SK-N-SH (cell line): ENCODE data around the gene SLCO4A1. TPM values are rescaled to one million over a fixed set of nuclear protein-coding genes. Genes with fewer than 3 reads are reported as not detected.

Experiments used
- CTCF ChIA-PET: fragments of 300-600, 350-600 bp; formaldehyde crosslinking; extraction: SDS; loops from one replicate; lab custom pipeline; 2021; lab: Yijun Ruan, JAX
- POLR2A ChIA-PET: fragments of 350-600 bp; sonication (Branson Sonifier 250); formaldehyde crosslinking; extraction: SDS; loops from one replicate; lab custom pipeline; 2020; ENCODE audit warnings: antibody characterized with exemption, inconsistent platforms; lab: Yijun Ruan, JAX
- DNase-seq: peaks from one replicate; pipeline ENCODE4 v3.0.0; 2012
- H2AFZ ChIP-seq: fragments of 200-600 bp; sonication (generic); 2 replicates; pipeline ENCODE4 v1.8.1; 2016; ENCODE audit warnings: antibody characterized with exemption, mild to moderate bottlenecking, low read depth
- H3F3A ChIP-seq: fragments of 200-600 bp; sonication (generic); replicated peaks from 2 replicates; pipeline ENCODE3; 2016; ENCODE audit warnings: antibody characterized with exemption, mild to moderate bottlenecking; ENCODE audit not compliant: insufficient read depth
- H3K27ac ChIP-seq, 2 experiments: fragments of 200-500 bp in 1 of 2; fragments of 200-600 bp in 1 of 2; sonication (Bioruptor generic) in 1 of 2; sonication (generic), shearing (Covaris generic) in 1 of 2; 2 replicates each; pipeline versions ENCODE4 v1.5.1 to v1.6.1; 2014 to 2016; ENCODE audit warnings: low read depth in 2 of 2, inconsistent platforms in 1 of 2, low read length in 1 of 2, mild to moderate bottlenecking in 1 of 2, mixed read lengths in 1 of 2
- H3K27me3 ChIP-seq: fragments of 200-600 bp; sonication (generic), shearing (Covaris generic); 2 replicates; pipeline ENCODE4 v1.6.1; 2016; ENCODE audit warnings: mixed run types; ENCODE audit not compliant: insufficient read depth
- H3K36me3 ChIP-seq, 2 experiments: fragments of 200-500 bp in 1 of 2; fragments of 200-600 bp in 1 of 2; sonication (Bioruptor generic) in 1 of 2; sonication (generic) in 1 of 2; replicated peaks in 1 of 2; 2 replicates each; pipeline versions ENCODE3 to v1.5.1; 2014 to 2016; ENCODE audit warnings: low read length in 1 of 2, mild to moderate bottlenecking in 1 of 2; ENCODE audit not compliant: insufficient read depth in 2 of 2, control insufficient read depth in 1 of 2
- H3K4me1 ChIP-seq, 2 experiments: fragments of 200-500 bp in 1 of 2; fragments of 200-600 bp in 1 of 2; sonication (Bioruptor generic) in 1 of 2; sonication (generic), shearing (Covaris generic) in 1 of 2; 2 replicates each; pipeline versions ENCODE4 v1.5.1 to v1.6.1; 2014 to 2016; ENCODE audit warnings: low read depth in 1 of 2, low read length in 1 of 2, mixed run types in 1 of 2; ENCODE audit not compliant: insufficient read depth in 2 of 2, control insufficient read depth in 1 of 2
- H3K4me2 ChIP-seq: fragments of 200-600 bp; sonication (generic), shearing (Covaris generic); 2 replicates; pipeline ENCODE4 v1.6.1; 2017; ENCODE audit warnings: mixed run types
- H3K4me3 ChIP-seq, 2 experiments: fragments of 200-500 bp in 1 of 2; fragments of 200-600 bp in 1 of 2; sonication (Bioruptor generic) in 1 of 2; sonication (generic), shearing (Covaris generic) in 1 of 2; 2 replicates each; pipeline versions ENCODE4 v1.5.1 to v1.8.1; 2014 to 2016; ENCODE audit warnings: low read depth in 2 of 2, inconsistent platforms in 1 of 2, low read length in 1 of 2, mild to moderate bottlenecking in 1 of 2, mixed read lengths in 1 of 2, moderate library complexity in 1 of 2
- H3K79me2 ChIP-seq: fragments of 200-600 bp; sonication (generic); 2 replicates; pipeline ENCODE4 v1.8.1; 2017; ENCODE audit warnings: mild to moderate bottlenecking; ENCODE audit not compliant: insufficient read depth
- H3K9ac ChIP-seq: fragments of 200-600 bp; sonication (generic); 2 replicates; pipeline ENCODE4 v1.6.1; 2017; ENCODE audit warnings: mixed run types
- H3K9me2 ChIP-seq: fragments of 200-600 bp; sonication (generic); 2 replicates; pipeline ENCODE4 v1.6.1; 2017; ENCODE audit warnings: mixed run types
- H3K9me3 ChIP-seq: fragments of 200-600 bp; sonication (generic); 2 replicates; pipeline ENCODE4 v1.6.1; 2017; ENCODE audit warnings: mixed run types, mild to moderate bottlenecking, moderate library complexity
- H4K20me1 ChIP-seq: fragments of 200-600 bp; sonication (generic); 2 replicates; pipeline ENCODE4 v1.6.1; 2017; ENCODE audit warnings: mild to moderate bottlenecking, mixed run types; ENCODE audit not compliant: insufficient read depth
- ELF1 ChIP-seq: IDR thresholded peaks from 2 replicates; pipeline ENCODE4 v1.4.0; 2012
- FOSL2 ChIP-seq: IDR thresholded peaks from 2 replicates; pipeline ENCODE4 v1.4.0; 2012; ENCODE audit warnings: low read depth, mild to moderate bottlenecking, moderate library complexity, borderline replicate concordance
- GABPA ChIP-seq: IDR thresholded peaks from 2 replicates; pipeline ENCODE4 v1.4.0; 2012; ENCODE audit warnings: low read depth, mild to moderate bottlenecking
- JUND ChIP-seq: IDR thresholded peaks from 2 replicates; pipeline ENCODE4 v1.4.0; 2012
- MEF2A ChIP-seq: IDR thresholded peaks from 2 replicates; pipeline ENCODE4 v1.4.0; 2012; ENCODE audit warnings: low read depth, borderline replicate concordance
- NRF1 ChIP-seq: IDR thresholded peaks from 2 replicates; pipeline ENCODE4 v1.6.1; 2012; ENCODE audit warnings: low read depth, mild to moderate bottlenecking, low read length
- TAF1 ChIP-seq: IDR thresholded peaks from 2 replicates; pipeline ENCODE4 v1.6.1; 2012; ENCODE audit warnings: low read depth, mild to moderate bottlenecking, low read length, moderate library complexity, borderline replicate concordance
- YY1 ChIP-seq: IDR thresholded peaks from 2 replicates; pipeline ENCODE4 v1.4.0; 2012; ENCODE audit warnings: low read depth, mild to moderate bottlenecking
- WGBS: methylation state at CpG from one replicate; pipeline ENCODE4 v1.1.6; 2017; ENCODE audit warnings: low lambda C conversion rate; 5-methylcytosine and 5-hydroxymethylcytosine counted together
- polyA plus RNA-seq, 3 experiments: library from polyadenylated mRNA; depleted of rRNA; stranded (reverse); fragments of >200 nt; gene quantifications; 2 replicates each; pipeline ENCODE4 v1.2.3, GENCODE V29; 2012
- TF ChIP-seq, protein P1 (sequence below): IDR thresholded peaks from 2 replicates; pipeline ENCODE4 v1.4.0; 2012; ENCODE audit warnings: low read depth, borderline replicate concordance
- TF ChIP-seq, protein P2 (sequence below): fragments of 150-350 bp; IDR thresholded peaks from 2 replicates; pipeline ENCODE4 v1.6.1; 2016; ENCODE audit warnings: mild to moderate bottlenecking, low read depth, low read length
- TF ChIP-seq, protein P3 (sequence below): IDR thresholded peaks from 2 replicates; pipeline ENCODE4 v1.6.1; 2012; ENCODE audit warnings: mild to moderate bottlenecking, low read depth, low read length, moderate library complexity
- TF ChIP-seq, protein P4 (sequence below): IDR thresholded peaks from 2 replicates; pipeline ENCODE4 v1.4.0; 2012; ENCODE audit warnings: low read depth, borderline replicate concordance
- TF ChIP-seq, protein P5 (sequence below): fragments of 200-600 bp; sonication (generic); IDR thresholded peaks from 2 replicates; pipeline ENCODE4 v1.6.1; 2017; ENCODE audit warnings: antibody characterized with exemption, mild to moderate bottlenecking, moderate library complexity

SLCO4A1 gene
- polyA plus RNA-seq, 1 of the 3 experiments (the other 2 are of a cell fraction), result 0.33 TPM

DNA sequence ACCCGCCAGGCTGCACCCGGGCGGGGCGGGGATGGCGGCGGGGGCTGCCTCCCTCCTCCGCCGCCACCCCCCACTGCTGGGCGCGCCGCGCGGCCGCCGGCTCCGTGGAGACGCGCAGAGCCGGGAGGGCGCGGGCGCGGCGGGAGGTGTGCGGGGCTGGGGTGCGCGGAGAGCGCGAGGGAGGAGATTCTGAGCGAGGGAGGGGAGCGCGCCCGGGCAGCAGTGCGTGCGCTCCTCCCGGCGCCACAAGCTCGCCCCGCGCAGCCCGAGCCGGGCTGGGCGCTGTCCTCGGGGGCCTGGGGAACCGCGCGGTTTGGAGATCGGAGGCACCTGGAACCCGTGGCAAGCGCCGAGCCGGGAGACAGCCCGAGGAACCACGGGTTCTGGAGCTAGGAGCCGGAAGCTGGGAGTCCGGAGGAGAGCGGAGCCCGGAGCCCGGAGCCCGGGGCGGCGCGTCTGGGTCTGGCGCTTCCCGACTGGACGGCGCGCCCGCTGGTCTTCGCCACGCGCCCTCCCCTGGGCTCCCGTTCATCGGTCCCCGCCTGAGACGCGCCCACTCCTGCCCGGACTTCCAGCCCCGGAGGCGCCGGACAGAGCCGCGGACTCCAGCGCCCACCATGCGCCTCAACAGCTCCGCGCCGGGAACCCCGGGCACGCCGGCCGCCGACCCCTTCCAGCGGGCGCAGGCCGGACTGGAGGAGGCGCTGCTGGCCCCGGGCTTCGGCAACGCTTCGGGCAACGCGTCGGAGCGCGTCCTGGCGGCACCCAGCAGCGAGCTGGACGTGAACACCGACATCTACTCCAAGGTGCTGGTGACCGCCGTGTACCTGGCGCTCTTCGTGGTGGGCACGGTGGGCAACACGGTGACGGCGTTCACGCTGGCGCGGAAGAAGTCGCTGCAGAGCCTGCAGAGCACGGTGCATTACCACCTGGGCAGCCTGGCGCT lies 66.6 kb downstream of the SLCO4A1 start, which contains the start of gene NTSR1:
NTSR1 (plus strand) TSS at position 246 of the 946 bp plus-strand sequence; CDS start at position 618, 372 bp downstream.
- under 1% methylated on average over 16 of the region's 124 CpGs for WGBS
- Histone ChIP-seq H2AFZ (no peak within 1 kb of the TSS), H3K4me2 (peak within 1 kb of the TSS; percentile 60; the same call in 1 of the 2 replicates), H4K20me1 (no peaks in the 10 kb centered on the region), H3K9me3 (no peaks in the 10 kb centered on the region), H3K9me2 (no peaks in the 10 kb centered on the region), H3K79me2 (no peaks in the 10 kb centered on the region), H3K4me1 (peaks cover 14 to 26% of the 10 kb centered on the region in 2 experiments; a peak in 3 of 4 replicates), H3K27ac (no peak within 1 kb of the TSS), H3K27me3 (peaks cover 30% of the 10 kb centered on the region), H3K9ac (no peak within 1 kb of the TSS), H3F3A (peaks cover 11% of the 10 kb centered on the region), H3K4me3 (peak within 1 kb of the TSS; percentile 19 to 26; a peak in 2 of 4 replicates), H3K36me3 (no peaks in the 10 kb centered on the region)
- POLR2A ChIA-PET, result interaction anchor here (0.6 kb wide), 1 partner anchor 45 kb away, joined by 3 read pairs; no protein-coding TSS in a partner anchor
- no peak for DNase-seq
- CTCF ChIA-PET, result interaction anchor here (0.6 to 1.7 kb wide), 4 partner anchors 10 to 209 kb away, joined by 3 to 10 read pairs (median 3); no protein-coding TSS in a partner anchor
- TF ChIP-seq, protein P1, sequence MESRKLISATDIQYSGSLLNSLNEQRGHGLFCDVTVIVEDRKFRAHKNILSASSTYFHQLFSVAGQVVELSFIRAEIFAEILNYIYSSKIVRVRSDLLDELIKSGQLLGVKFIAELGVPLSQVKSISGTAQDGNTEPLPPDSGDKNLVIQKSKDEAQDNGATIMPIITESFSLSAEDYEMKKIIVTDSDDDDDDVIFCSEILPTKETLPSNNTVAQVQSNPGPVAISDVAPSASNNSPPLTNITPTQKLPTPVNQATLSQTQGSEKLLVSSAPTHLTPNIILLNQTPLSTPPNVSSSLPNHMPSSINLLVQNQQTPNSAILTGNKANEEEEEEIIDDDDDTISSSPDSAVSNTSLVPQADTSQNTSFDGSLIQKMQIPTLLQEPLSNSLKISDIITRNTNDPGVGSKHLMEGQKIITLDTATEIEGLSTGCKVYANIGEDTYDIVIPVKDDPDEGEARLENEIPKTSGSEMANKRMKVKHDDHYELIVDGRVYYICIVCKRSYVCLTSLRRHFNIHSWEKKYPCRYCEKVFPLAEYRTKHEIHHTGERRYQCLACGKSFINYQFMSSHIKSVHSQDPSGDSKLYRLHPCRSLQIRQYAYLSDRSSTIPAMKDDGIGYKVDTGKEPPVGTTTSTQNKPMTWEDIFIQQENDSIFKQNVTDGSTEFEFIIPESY, result no peak
- TF ChIP-seq JUND, result no peak
- no peak for TF ChIP-seq TAF1
- no peak for TF ChIP-seq NRF1
- no peak for TF ChIP-seq YY1

DNA sequence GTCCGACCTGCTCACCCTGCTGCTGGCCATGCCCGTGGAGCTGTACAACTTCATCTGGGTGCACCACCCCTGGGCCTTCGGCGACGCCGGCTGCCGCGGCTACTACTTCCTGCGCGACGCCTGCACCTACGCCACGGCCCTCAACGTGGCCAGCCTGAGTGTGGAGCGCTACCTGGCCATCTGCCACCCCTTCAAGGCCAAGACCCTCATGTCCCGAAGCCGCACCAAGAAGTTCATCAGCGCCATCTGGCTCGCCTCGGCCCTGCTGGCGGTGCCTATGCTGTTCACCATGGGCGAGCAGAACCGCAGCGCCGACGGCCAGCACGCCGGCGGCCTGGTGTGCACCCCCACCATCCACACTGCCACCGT lies 67.2 kb downstream of the SLCO4A1 start:
- peaks cover 5% of the 10 kb centered on the region for H3F3A ChIP-seq
- no peaks in the 10 kb centered on the region for H3K9me3 ChIP-seq
- H3K4me1 ChIP-seq, result peaks cover 8 to 19% of the 10 kb centered on the region in 2 experiments; a peak in 3 of 4 replicates
- peak overlapping the region; percentile 60; the same call in 1 of the 2 replicates for H3K4me2 ChIP-seq
- H2AFZ ChIP-seq, result no peak overlapping the region
- DNase-seq, result no peak
- H3K9ac ChIP-seq, result no peak overlapping the region
- peak overlapping the region in 1 of 2 experiments; percentile 10; a peak in 2 of 4 replicates for H3K4me3 ChIP-seq
- no peaks in the 10 kb centered on the region for H3K36me3 ChIP-seq
- H3K27me3 ChIP-seq, result peaks cover 30% of the 10 kb centered on the region
- ChIA-PET CTCF (interaction anchor here (0.8 to 1.7 kb wide), 2 partner anchors 8 to 82 kb away, joined by 4 to 10 read pairs; no protein-coding TSS in a partner anchor), POLR2A (no interaction called here)
- WGBS, result 12% methylated on average over 5 of the region's 30 CpGs
- TF ChIP-seq, protein P2, sequence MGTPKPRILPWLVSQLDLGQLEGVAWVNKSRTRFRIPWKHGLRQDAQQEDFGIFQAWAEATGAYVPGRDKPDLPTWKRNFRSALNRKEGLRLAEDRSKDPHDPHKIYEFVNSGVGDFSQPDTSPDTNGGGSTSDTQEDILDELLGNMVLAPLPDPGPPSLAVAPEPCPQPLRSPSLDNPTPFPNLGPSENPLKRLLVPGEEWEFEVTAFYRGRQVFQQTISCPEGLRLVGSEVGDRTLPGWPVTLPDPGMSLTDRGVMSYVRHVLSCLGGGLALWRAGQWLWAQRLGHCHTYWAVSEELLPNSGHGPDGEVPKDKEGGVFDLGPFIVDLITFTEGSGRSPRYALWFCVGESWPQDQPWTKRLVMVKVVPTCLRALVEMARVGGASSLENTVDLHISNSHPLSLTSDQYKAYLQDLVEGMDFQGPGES, result no peak
- no peak for TF ChIP-seq ELF1
- TF ChIP-seq, protein P3, sequence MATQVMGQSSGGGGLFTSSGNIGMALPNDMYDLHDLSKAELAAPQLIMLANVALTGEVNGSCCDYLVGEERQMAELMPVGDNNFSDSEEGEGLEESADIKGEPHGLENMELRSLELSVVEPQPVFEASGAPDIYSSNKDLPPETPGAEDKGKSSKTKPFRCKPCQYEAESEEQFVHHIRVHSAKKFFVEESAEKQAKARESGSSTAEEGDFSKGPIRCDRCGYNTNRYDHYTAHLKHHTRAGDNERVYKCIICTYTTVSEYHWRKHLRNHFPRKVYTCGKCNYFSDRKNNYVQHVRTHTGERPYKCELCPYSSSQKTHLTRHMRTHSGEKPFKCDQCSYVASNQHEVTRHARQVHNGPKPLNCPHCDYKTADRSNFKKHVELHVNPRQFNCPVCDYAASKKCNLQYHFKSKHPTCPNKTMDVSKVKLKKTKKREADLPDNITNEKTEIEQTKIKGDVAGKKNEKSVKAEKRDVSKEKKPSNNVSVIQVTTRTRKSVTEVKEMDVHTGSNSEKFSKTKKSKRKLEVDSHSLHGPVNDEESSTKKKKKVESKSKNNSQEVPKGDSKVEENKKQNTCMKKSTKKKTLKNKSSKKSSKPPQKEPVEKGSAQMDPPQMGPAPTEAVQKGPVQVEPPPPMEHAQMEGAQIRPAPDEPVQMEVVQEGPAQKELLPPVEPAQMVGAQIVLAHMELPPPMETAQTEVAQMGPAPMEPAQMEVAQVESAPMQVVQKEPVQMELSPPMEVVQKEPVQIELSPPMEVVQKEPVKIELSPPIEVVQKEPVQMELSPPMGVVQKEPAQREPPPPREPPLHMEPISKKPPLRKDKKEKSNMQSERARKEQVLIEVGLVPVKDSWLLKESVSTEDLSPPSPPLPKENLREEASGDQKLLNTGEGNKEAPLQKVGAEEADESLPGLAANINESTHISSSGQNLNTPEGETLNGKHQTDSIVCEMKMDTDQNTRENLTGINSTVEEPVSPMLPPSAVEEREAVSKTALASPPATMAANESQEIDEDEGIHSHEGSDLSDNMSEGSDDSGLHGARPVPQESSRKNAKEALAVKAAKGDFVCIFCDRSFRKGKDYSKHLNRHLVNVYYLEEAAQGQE, result no peak
- TF ChIP-seq, protein P4, sequence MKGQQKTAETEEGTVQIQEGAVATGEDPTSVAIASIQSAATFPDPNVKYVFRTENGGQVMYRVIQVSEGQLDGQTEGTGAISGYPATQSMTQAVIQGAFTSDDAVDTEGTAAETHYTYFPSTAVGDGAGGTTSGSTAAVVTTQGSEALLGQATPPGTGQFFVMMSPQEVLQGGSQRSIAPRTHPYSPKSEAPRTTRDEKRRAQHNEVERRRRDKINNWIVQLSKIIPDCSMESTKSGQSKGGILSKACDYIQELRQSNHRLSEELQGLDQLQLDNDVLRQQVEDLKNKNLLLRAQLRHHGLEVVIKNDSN, result no peak
- TF ChIP-seq GABPA, result no peak
- no peak for TF ChIP-seq MEF2A
- TF ChIP-seq, protein P5, sequence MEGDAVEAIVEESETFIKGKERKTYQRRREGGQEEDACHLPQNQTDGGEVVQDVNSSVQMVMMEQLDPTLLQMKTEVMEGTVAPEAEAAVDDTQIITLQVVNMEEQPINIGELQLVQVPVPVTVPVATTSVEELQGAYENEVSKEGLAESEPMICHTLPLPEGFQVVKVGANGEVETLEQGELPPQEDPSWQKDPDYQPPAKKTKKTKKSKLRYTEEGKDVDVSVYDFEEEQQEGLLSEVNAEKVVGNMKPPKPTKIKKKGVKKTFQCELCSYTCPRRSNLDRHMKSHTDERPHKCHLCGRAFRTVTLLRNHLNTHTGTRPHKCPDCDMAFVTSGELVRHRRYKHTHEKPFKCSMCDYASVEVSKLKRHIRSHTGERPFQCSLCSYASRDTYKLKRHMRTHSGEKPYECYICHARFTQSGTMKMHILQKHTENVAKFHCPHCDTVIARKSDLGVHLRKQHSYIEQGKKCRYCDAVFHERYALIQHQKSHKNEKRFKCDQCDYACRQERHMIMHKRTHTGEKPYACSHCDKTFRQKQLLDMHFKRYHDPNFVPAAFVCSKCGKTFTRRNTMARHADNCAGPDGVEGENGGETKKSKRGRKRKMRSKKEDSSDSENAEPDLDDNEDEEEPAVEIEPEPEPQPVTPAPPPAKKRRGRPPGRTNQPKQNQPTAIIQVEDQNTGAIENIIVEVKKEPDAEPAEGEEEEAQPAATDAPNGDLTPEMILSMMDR, result no peak
- TF ChIP-seq NRF1, result no peak
- no peak for TF ChIP-seq FOSL2
- H3K9me2 ChIP-seq, result no peaks in the 10 kb centered on the region
- no peaks in the 10 kb centered on the region for H3K79me2 ChIP-seq
- no peak overlapping the region for H3K27ac ChIP-seq
- no peaks in the 10 kb centered on the region for H4K20me1 ChIP-seq
